Measurements from ENCODE around the gene SPAG17.
A peak's percentile ranks its signal among the peaks of the same experiment; 100 is the strongest.
"Not testable (repeated sequence)": the region's sequence is repeated elsewhere in the genome, so short reads cannot be mapped to it uniquely, and the experiment has no call there.

SPAG17 gene

DNA sequence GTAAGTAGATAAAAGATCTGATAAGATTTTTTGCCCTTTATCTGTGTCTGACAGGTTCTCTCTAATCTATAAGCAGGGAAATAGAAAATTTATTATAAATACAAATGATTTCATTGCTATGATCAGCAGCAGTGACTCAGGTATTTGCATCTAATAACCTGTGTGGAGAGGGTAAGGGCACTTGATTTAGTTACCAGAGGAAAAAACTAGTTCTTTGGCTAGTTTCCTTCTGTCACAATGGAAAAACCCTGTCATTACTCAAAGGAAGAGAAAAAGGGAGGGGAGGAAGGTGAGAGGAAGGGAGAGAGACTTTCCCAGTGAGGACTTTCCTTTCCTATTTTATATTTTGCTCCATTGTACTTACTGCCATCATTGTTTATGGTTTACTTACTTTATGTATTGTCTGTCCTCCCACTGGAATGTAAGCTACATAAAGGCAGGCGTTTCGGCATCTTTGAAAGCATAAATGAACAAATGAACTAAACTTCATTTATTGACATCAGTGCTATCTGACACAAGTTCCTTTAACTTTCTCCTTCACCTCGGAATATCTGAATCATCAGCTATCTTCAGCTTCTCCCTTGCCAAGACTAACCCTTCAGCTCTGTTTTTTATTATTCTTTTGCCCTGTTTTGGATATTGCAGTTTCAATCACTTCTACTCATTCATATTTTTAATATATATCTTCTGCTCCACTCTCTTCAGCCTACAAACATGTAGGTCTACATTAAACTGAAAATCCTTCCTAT lies 220.6 kb downstream of the SPAG17 start:
- no peak for DNase-seq

DNA sequence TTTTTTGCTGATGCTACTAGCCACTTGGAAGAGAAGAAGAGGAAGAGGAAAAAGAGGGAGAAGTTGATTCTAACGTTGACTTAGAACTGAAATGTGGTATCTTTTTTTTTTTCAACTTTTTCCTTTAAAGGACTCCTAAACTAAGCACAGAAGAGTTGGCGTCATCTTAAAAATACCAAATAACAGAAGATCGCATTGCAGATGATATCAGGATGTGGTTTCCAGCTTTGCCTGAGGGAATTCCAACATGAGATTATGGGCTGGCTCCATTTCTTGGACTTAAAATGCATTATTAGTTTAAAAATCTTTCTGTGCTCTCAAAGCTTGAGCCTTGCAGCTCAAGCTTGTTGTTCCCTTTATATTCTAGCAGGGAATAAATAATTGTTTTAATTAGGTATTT lies 225.7 kb downstream of the SPAG17 start:
- no peak for DNase-seq

DNA sequence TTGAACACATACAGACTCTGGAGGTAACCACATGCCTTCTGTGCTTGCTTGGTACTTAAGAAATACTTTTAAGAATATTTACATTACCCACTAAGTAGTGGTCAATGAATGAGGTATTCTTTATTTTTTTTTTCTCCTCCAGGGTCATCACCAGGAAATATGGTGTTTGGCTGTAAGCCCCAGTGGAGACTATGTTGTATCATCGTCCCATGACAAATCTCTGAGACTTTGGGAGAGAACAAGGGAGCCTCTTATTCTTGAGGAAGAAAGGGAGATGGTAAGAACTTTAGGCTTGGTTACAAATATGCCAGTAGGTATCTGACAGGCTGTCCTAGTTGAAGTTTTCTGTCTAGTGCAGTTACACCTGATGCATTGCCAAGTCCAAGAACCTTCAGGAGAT lies 232.6 kb downstream of the SPAG17 start:
- DNase-seq: no peak

DNA sequence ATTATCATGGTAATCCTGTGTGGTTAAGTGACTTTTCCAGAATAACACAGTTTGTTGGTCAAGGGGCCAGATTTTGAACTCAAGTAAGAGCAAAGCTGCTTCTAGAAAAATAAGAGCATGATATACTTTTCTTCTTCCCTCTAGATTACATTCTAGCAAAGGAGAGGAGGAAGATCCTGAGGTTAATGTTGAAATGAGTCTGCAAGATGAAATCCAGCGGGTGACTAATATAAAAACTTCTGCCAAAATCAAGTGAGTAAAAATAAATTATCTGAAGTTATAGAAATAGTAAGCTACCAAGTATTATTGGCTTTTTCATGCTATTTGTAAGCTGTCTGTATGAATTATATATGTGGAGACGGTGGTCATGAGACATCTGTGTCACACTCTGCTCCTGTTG lies 242.7 kb downstream of the SPAG17 start:
- DNase-seq: no peak

DNA sequence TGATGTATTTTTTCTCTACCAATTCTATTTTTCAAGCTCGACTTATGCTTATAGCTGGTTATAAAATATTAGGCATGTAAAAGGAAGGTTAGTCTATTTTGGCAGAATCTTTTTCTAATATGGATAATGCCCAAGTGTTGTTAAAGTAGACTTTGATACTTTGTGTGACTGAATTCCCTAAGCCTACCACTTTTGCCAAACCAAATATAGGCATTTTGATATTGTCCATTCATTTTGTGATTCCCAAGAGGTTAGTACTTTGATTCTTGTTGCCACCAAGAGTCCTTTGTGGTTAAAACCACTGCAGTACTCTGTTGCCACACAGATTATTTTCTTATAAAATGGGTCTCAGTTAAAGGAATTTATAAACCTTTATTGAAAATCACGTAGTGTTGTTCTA lies 251.3 kb downstream of the SPAG17 start:
- DNase-seq: no peak

DNA sequence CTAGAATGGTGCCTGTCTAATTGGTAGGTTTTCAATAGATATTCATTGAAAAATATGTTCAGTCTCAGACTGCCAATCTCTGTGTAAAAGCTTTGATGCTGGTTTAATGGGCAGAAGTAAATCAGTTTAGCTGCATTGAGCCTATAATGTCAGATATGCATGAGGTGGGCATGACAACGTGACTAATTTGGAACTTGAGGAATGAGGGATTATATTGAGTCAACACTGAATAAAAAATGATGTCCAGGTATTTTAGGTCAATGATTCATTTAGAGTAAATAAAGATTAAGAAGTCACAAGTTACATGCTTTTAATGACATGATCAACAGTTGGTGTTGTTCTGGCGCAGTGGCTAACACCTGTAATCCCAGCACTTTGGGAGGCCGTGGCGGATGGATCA lies 252.5 kb downstream of the SPAG17 start:
- DNase-seq: no peak

DNA sequence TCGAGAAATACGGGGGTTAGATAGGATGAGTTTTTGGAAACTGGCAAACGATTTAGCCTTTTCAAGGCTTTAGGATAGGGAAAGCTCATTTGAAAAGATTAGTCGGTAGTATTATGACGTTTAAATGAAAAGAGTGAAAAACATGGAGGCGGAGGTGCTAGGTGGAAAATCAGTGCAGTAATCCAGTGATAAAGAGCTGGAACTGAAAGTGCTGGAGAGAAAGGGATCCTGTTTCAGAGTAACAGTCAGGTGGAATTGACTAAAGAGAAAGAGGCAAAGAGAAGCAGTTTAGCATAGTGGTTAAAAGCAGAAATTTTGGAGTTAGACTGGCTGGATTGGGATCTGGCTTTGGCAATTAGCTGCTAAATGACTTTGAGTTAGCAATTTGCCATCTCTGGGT lies 254.5 kb downstream of the SPAG17 start:
- DNase-seq: no peak

DNA sequence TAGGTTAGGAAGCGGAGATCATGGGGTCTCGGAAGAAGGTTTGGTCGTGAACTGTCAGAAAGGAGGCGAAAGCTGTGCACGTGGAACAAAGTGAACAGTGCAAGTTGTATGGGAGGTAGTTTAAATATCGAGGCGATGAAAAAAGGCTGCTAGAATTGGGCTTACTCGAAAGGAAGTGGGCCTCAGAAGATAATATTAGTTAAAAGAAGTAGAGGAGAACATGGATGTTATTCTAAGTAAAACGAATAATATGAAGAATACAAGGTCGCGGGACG lies 254.9 kb downstream of the SPAG17 start:
- no peak for DNase-seq

DNA sequence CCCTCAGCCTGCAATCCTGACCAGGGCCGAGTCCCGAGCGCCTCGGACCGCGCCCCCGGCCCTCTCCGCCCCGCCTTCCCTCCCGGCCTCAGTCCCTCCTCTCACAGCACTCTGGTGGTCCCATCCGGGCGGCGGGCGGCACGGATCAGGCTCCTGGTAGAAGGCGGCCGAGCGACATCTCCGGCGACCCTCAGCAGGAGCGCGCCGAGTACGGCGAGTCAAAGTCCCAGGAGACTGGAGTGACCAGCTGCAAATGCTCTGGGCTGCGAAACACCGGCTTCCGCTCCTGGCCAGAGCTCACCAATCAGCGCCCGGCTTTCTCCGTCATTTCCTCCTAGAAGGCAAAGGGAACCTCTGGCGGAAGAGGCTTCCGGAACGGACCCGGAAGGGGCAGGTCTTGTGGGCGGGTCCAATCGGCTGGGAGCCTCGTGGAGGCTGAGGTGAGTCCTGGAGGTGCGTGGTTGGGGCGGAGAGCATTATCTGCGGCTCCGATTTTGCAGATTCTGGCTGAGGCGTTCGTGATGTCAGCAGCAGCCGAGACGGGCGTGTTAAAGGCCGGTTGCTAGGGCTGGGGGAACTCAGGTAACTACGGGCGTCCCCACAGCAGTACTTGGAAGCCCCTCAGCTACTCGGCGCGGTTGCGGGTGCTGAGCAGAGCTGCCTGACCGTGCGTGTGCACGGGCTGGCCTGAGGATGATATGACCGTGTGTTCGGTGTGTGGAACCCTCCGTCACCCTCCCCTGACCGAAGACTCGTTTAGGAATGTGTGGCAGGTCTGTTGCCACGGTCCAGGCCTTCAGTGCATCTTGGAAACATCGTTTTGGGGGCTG lies 255.5 kb downstream of the SPAG17 start, which contains the start of the genes GDAP2 and WDR3:
Gene GDAP2, minus strand, starts transcription at position 279 of the 830 bp plus-strand sequence. CDS start 9,264 bp downstream, outside the sequence.
Gene WDR3, plus strand, starts transcription at position 397 of the 830 bp plus-strand sequence. CDS start 3,581 bp downstream, outside the sequence.
- peak; percentile 94 to 97 for DNase-seq

DNA sequence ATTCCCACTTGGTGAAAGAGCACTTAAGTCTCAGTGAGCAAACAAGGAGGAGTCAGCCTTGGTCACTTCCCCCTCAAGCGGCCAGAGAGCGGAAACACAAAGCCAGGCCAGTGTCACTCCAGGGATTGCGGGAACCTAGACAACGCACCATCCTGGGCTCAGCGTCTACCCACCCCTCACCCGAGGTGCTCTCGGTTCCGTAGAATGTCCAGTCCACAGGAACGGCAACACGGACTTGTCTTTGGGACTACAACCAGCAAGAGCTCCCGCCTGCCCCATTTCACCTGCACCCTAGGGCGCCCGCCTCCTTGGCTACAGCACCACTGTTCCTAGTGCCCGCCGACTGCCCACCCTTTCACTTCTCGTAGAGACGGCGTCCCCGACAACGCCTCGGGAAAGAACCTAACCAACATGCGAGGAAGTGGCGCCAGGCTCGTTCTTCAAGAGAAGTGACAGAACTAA lies 256.1 kb downstream of the SPAG17 start:
- peak in 1 of 2 experiments; percentile 8 for DNase-seq

DNA sequence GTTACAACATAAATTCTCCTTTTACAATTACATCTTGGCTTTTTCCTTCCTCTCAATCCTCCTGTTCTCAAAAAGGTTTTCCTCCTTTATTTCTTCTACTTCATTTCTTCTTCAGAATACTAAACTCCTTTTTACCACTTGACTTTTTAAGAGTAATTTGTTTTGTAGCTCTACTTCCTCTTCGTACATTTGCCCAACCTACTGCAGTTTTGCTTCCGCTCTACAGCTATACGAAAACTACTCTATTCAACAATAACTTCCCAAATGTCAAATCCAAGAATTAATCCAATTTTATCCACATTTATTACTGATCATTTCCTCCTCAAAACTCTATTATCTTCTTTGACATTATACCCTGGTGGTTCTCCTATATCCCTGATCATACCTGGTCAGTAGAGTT lies 259.0 kb downstream of the SPAG17 start:
- no peak for DNase-seq

DNA sequence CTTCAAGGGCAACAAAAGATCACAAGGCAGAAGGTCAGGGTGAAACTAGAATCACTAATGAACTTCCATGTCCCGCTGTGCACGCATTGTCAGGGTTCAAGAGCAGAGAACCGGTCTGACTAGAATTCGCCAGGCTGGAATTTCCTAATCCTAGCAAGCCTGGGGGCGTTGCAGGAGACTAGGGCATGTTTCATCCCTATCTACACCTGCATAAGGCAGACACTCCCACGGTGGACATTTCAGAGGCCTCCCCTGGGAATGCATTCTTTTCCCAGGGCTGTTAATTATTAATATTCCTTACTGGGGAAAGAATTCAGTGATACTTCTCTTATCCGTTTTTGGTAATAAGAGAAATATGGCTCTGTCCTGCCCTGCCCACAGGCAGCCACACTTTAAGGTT lies 262.3 kb downstream of the SPAG17 start:
- not testable (repeated sequence) for DNase-seq

DNA sequence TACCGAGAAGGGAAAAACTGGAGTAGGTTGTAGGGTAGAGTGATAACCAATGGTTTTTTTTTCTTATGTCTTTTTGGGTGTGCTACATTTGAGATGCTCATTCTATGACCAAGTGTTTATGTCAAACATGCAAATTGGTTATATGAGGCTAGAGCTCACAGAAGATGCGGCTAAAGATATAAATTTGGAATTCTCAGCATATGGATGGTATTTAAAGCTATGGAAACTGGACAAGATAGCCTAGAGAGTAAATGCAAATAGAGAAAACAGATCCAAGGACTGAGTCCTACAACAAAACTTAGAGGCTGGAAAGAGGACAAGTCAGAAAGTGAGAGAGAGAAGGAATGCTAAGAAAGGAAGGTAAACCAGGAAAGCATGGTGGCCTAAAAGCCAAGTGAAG lies 263.0 kb downstream of the SPAG17 start:
- no peak for DNase-seq

DNA sequence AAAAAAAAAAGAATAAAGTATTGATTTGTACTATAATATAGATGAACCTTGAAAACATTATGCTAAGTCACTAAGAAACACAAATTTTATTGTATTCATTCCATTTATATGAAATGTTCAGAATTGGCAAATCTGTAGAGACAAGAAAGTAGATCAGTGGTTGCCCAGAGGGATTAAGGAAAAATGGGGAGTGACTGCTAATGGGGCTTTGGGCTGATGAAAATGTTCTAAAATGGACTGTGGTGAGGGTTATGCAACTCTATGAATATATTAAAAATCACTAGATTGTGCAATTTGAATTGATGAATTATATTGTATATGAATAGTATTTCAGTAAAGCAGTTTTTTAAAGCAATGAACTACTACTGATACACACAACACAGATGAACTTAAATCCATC lies 265.7 kb downstream of the SPAG17 start:
- no peak for DNase-seq

DNA sequence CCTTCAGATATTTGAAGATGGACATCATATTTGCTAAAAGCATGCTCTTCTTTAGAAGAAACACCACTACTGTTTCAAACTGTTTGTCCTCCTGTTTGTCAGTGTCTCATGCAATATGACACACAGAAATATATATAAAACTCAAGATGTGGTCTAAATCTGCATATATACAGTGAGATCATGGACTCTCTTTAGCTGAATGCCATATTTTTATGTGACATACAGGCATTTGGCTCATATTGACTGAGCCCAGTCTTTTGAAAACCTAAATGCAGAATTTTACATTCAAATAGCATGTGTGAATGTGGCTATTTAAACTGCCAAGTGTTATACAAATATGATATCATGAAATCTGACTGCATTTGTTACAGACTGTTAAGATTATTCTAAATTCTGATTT lies 274.0 kb downstream of the SPAG17 start:
- DNase-seq: no peak

DNA sequence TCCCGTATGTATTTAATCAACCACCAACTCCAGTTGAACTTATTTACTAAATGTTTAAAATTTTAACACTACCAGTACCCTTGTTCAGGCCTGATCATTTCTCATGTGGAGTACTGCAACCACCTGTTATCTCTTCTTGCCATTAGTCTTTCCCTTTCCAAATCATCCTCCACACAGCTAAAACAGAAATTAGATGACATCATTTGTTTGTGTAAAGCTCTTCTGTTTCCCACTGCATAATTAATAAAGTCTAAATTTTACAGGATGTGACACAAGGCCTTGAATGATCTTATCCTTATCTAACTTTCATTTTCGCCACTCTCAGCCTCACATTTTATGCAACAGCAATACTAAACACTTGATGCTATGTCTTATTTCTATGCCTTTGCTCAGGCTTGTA lies 280.0 kb downstream of the SPAG17 start:
- no peak for DNase-seq

DNA sequence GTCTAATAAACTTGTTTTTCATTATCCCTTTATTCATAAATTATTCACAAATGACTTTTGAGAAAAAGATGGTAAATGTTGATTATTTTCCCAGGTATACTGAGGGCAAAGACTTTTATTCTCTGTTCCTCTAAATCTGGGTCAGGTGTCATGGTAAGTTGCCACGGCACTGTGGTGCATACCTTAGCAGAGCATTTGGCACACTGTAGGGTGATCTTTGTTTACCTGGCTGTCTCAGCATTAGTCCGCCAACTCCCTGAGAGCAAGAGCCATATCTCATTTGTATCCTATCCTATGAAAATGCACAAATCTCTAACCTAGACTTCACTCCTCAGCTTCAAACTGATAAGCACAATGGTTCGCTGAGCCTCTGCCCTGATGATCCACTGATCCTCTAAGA lies 280.5 kb downstream of the SPAG17 start:
- DNase-seq: no peak

Measured in NCI-H446 (cell line).